Prostate gland (tissue), 1 donor: ENCODE data around the gene MYCL.

Source experiments
- POLR2A ChIP-seq: fragments of 450-650 bp; IDR thresholded peaks from one replicate; pipeline ENCODE4 v1.6.1; 2016; ENCODE audit warnings: antibody characterized with exemption, mild to moderate bottlenecking
- POLR2AphosphoS5 ChIP-seq: sonication (generic); formaldehyde crosslinking; IDR thresholded peaks from one replicate; pipeline ENCODE4 v1.6.1; 2017; ENCODE audit warnings: antibody characterized with exemption

DNA sequence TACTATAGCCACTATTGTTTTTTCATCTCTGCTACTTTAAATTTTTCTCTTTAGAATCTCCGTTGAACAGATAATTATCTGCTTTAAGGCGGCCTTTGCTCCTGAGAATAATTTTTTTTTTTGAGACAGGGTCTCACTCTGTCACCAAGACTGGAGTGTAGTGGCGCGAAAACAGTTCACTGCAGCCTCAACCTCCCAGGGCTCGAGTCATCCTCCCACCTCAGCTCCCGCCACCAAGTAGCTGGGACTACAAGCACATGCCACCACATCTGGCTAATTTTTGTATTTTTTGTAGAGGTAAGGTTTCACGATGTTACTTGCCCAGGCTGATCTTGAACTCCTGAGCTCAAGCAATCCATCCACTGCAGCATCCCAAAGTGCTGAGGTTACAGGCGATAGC is 47.0 kb downstream of the MYCL start:
- TF ChIP-seq POLR2A = no peak
- no peak for TF ChIP-seq POLR2AphosphoS5
